UCSD-AML1 (cell line): ENCODE measurements around the gene TMC1.
"Not testable (repeated sequence)": the region's sequence is repeated elsewhere in the genome, so short reads cannot be mapped to it uniquely, and the experiment has no call there.

Experiments used
- DNase-seq: peaks from one replicate; lab custom pipeline; 2025; ENCODE audit not compliant: unreplicated experiment; lab: John Stamatoyannopoulos, UW

The TMC1 gene

GRCh38 chr9:72812559-72813111, 291.2 kb downstream of the TMC1 start:
- no peak for DNase-seq

GRCh38 chr9:72813544-72813943, 292.1 kb downstream of the TMC1 start:
- DNase-seq = no peak

GRCh38 chr9:72814083-72814597, 292.7 kb downstream of the TMC1 start:
- no peak for DNase-seq

GRCh38 chr9:72816666-72817065, 295.3 kb downstream of the TMC1 start:
- no peak for DNase-seq

GRCh38 chr9:72817413-72817812, 296.0 kb downstream of the TMC1 start:
- no peak for DNase-seq

DNA sequence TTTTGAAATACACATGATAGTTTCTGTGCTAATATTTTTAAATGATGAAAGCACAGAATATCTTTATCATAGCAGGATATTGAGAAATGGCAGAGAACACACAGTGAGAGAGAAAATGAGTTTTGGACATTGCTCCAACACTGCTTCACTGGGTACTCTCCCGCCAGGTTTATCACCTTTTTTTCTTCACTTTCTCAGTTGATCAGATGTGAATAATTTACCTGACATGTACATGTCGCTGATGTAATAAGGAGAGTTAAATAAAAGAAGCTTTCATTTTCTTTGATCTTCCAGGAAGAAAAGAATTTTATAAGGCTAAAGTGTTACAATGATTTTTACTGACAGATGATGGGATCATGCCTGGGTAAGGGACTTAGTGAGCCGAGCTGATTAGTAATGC, 297.0 kb downstream of the TMC1 start:
- DNase-seq = no peak

DNA sequence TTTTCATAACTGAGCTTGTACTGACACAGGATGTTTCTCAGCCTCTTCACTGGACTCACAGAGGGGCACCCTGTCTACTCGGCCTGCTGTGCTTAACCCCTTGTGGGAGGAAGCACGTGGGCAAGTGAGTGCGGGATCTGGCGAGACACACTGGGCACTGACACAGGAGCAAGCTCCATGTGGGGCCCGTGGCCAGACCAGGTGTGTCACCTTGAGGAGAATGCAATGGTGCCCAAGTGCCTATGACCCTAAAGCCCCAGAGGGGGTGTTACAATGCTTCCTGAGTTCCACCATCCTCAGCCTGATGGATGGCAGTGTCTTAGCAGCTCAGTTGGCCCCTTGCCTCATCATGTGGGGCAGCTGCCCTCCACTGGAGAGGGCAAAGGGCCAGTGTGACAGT, 302.6 kb downstream of the TMC1 start:
- no peak for DNase-seq

DNA sequence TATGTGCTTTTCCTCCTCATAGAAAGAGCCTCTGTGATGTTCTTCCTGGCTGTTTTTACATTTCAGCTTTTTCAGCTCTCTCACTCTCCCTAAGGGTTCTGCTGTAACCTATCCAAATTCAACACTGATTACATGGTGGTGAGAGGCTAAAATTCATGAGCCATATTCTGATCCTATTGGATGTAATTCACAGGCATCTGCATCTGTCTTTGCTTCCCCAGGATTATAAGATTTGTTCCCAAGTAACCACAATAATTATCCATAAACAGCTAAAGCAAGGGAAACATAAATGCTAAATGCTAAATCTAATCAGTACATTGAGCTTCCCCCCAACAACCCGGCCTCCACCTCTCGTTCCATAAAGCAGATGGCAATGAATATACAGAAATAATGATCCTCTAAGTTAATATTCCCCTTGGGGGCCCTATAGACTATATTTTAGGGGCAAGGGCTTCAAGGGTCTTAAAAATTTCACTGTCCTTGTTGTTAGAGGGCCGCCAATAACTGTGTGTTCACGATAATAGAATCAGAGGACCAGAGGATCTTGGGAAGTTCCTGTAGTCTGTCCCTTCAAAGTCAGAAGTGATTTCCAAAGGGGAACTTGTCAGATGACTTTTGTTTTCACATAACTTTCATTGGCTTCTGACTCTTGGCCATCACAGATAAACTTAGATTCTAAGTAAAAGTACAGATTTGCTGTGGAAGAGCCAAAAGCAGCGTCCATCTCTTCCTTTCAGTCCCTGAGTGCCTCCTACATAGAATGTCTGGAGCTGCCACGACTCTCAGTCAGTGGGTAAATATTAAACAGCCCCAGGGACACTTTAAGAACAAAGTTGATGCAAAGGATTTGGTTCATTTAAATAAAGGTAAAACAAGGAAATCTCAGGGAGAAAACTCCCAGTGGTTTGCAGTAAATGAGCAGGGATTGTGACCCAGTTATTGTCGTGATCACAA, 305.9 kb downstream of the TMC1 start:
- no peak for DNase-seq

DNA sequence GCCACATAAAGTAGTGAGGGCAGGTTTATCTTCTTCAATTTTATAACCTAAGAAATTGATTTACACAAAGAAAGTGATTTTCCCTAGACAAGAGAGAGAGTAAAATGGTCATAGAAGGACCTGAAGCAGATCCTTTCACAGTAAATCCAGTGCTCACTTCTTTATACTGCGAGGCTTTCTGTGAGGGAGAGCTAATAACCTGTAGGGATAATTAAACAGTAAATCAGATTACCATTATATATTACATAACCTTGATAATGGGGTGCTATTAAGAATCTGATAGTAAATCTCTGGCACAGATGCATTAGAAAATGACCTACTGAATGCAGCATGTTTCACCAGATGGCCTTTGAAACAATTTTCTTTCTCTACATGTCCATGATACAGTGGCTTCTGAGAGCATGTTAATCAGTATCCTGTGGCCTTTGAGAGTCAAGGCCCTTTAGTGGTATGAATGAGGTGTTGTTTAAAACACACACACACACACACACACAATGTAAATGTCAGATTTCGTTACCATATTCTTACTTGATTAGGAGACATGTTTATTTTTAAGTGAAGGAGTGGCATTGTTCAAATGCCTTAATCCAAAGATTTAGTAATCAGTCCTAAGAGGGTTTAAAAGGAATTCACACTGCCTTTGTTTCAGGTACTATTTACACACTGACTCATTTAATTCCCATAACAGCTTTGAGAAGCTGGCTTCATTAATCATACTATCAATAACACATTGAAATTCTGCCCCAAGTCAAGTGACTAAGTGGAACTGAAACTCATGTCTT, 306.7 kb downstream of the TMC1 start:
- no peak for DNase-seq

DNA sequence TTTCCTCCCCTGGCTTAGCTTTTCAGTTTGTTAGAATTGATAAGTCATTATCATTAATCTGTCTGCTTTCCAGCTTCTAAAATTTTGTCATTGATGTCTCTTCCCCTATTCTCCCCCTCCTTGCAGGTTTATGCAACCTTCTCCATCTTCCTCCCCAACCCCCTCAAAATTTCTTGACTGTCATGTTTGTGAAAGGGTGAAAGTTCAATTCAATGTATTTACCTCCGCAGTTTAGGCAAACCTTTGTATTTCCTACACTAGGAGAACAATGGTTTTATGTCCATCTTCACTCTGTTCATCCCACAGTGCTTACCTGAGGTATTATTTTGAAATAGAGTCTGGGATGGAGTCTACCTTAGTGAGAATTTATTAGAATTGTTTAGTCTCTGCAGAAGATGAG, 313.6 kb downstream of the TMC1 start:
- no peak for DNase-seq

GRCh38 chr9:72836790-72837189, 315.4 kb downstream of the TMC1 start:
- no peak for DNase-seq

DNA sequence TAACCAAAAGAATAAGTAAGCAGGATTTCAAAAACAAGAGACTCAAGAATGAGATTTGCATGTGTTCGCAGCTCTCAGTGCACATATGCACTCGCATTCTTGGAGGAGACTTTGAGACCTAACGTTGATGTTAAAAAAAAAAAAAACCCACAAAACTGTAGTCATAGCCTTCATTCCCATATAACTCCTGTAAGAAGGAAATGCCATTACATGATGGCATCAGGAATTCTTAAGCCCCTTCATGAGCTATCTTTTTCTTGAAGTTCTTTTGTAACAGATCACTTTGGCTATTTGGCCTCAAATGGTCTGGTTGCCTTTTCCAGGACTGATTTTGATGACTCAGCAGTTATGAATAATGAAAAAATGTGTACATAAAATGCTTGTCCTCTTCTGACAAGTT, 317.7 kb downstream of the TMC1 start:
- no peak for DNase-seq

DNA sequence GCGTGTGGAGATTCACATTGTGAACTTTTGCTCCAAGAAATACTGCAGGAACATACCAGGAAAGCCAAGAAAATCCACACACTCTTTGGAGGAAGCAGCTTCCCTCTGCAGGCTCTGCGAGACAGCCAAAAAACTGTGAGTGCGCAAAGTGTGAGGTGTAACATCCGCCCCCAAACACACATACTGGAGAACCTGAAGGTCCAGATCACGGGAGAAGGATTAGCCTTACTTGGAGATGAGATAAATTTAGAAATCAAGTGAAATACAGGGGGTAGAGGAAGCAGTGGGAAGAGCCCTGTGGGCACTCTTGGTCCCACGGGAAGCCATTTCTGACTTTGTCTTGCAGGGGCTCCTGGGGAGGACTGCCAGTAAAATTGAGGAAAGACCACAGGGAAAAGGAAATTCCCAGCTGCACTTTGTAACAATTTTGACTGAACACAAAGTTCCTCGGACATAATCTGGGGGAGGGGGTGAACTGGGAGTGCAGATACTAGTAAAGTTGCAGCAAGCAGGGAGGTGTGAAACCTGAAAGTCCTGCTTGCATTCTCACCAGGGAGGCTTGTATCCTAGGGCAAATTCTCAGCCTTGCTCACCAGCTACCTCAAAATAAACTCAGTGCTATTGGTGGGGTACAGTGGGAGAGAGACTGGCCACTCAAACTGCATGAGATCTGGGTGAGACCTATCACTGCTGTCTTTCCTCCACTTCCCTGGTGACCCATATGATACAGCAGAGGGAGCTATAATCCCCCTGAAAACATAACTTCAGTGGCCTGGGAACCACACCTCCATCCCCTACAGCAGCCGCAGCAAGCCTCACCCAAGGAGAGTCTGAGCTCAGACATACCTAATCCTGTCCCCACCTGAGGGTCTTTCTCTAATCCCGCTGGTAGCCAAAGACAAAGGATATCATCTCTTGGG, 322.4 kb downstream of the TMC1 start:
- DNase-seq = no peak

DNA sequence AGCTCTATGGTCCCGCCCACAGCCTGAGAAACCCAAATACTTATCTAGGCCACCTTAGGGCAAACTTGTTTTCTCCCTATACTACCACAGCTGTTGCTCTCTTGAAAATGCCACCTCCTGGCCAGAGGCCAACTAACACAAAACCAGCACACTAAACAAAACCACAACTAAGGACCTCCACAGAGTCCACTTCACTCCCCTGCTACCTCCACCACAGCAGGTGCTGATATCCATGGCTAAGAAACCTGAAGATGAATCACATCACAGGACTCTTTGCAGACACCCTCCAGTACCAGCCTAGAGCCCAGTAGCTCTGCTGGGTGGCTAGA, 323.0 kb downstream of the TMC1 start:
- DNase-seq = no peak

DNA sequence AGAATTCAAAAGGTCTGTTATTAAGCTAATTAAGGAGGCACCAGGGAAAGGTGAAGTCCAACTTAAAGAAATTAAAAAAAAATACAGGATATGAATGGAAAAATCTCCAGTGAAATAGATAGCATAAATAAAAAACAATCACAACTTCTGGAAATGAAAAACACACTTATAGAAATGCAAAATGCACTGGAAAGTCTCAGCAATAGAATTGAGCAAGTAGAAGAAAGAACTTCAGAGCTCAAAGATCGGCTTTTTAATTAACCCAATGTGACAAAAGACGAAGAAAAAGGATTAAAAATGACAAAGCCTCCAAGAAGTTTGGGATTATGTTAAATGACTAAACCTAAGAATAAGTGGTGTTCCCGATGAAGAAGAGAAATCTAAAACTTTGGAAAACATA, 323.6 kb downstream of the TMC1 start:
- not testable (repeated sequence) for DNase-seq

- not testable (repeated sequence) for DNase-seq
These were observed 328.8 kb downstream of the TMC1 start for GRCh38 chr9:72850209-72850608.

DNA sequence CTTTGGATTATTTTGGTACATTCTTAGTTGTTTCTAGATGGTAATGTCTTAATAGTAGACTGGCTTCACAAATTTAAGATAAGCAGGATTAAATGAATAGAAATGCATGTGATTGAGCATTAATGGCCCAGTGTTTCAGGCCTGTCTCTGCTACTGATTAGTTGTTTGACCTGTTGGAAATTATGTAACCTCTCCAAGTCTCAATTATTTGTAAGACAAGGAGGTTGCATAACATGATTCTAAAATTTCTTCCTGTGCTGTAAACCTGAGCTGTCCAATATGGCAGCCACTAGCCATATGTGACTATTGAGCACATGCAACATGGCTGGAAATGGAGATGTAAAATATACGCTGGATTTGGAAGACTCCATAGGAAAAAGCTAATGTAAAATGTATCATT, 333.9 kb downstream of the TMC1 start:
- DNase-seq = no peak

GRCh38 chr9:72855890-72856523, 334.6 kb downstream of the TMC1 start:
- DNase-seq = no peak

- no peak for DNase-seq
These were observed 335.7 kb downstream of the TMC1 start for GRCh38 chr9:72856972-72857623.

GRCh38 chr9:72857624-72857996, 336.2 kb downstream of the TMC1 start:
- DNase-seq = no peak
